Neutrophil (primary cell): ENCODE data around the gene ANKH.

Source experiments
- H3K27ac ChIP-seq: fragments of 200-600 bp; sonication (generic); 2 replicates; pipeline ENCODE4 v1.5.1; 2016; ENCODE audit warnings: mild to moderate bottlenecking, moderate library complexity
- H3K27me3 ChIP-seq: fragments of 200-600 bp; sonication (generic); 2 replicates; pipeline ENCODE4 v1.6.0; 2016; ENCODE audit warnings: mild to moderate bottlenecking
- H3K36me3 ChIP-seq: fragments of 200-600 bp; sonication (generic); 2 replicates; pipeline ENCODE4 v1.5.1; 2017
- H3K4me1 ChIP-seq, 2 experiments: fragments of 200-600 bp in 1 of 2; sonication (generic) in 1 of 2; 1 replicate in 1 of 2; 2 replicates in 1 of 2; pipeline versions ENCODE4 v1.5.1 to v1.6.1; 2013 to 2016; ENCODE audit warnings: low read depth in 1 of 2, low read length in 1 of 2, mild to moderate bottlenecking in 1 of 2, moderate library complexity in 1 of 2; ENCODE audit not compliant: control insufficient read depth in 1 of 2, insufficient read depth in 1 of 2
- H3K4me3 ChIP-seq, 2 experiments: fragments of 200-600 bp in 1 of 2; sonication (generic) in 1 of 2; 1 replicate in 1 of 2; 2 replicates in 1 of 2; pipeline ENCODE4 v1.5.1; 2013 to 2016; ENCODE audit warnings: low read depth in 1 of 2, low read length in 1 of 2, mild to moderate bottlenecking in 1 of 2, moderate library complexity in 1 of 2
- H3K9me3 ChIP-seq: fragments of 200-600 bp; sonication (generic); 2 replicates; pipeline ENCODE4 v1.5.1; 2016
- CTCF ChIP-seq: fragments of 200-600 bp; sonication (generic); IDR thresholded peaks from 2 replicates; pipeline ENCODE4 v1.5.1; 2016; ENCODE audit warnings: antibody characterized with exemption

The ANKH gene

DNA sequence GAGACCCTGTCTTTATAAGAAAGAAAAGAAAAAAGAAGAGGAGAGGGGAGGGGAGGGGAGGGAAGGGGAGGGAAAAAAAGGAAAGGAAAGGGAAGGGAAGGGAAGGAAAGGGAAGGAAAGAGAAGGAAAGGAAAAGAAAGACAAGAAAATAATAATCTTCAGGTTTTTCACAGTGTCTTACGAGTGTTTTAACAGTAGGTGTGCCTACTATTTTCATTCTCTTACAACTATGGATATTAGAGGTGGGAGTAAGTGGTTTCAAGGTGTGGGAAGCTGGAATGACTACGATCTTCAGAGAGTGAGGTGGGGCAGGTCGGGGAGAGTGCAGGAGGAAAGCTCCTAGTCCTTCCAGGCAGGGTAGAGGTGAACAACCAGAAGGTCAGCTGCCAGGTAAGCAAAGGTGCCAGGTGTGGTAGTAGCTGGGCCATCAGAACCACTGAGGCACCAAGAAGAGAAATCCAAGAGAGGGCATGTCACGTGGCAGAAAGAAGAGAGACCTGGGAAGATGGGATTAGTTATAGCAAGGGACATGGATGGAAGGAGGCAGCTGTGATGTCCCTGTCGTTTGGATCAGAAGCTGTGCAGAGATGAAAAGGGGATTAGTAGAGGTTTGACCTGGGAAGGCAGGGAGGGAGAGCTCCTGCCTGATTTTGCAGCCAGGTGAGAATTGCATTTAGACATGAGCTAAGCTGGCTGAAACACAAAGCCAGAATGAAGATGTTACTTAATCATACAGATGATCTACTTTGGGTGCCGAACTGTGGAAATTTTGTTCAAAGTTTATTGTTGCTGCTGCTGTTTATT lies 111.6 kb downstream of the ANKH start:
- H3K9me3 ChIP-seq: no peaks in the 10 kb centered on the region
- H3K27ac ChIP-seq: no peak overlapping the region
- H3K4me1 ChIP-seq: peaks cover 6 to 12% of the 10 kb centered on the region in 2 experiments
- no peak for TF ChIP-seq CTCF
- H3K36me3 ChIP-seq: no peaks in the 10 kb centered on the region
- no peak overlapping the region for H3K4me3 ChIP-seq
- H3K27me3 ChIP-seq: no peaks in the 10 kb centered on the region

- Histone ChIP-seq H3K27ac (peak overlapping the region; percentile 46), H3K36me3 (no peaks in the 10 kb centered on the region), H3K4me3 (no peak overlapping the region), H3K4me1 (peaks cover 6 to 12% of the 10 kb centered on the region in 2 experiments), H3K9me3 (no peaks in the 10 kb centered on the region), H3K27me3 (no peaks in the 10 kb centered on the region)
- no peak for TF ChIP-seq CTCF
Measured at GRCh38 chr5:14757850-14758249, 113.7 kb downstream of the ANKH start.

DNA sequence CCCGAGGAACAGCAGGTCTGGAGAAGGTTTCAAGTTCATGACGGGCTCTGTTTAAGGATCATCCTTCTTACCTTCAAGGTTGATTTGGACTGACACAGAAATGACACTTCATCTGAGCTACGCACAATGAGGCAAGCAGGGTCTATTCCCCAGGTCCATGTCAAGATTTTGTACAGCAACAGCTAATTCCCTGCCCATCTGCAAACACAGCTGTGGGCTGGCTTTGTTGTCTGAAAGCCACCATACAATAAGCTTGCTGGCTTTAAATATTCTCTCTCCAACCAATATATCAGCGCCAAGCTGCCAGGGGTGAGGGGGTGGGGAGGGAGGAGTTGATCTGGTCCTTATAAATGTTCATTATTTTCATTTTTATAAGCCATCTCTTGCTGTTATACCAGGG lies 115.1 kb downstream of the ANKH start:
- peaks cover 6 to 12% of the 10 kb centered on the region in 2 experiments for H3K4me1 ChIP-seq
- TF ChIP-seq CTCF: no peak
- H3K36me3 ChIP-seq: no peaks in the 10 kb centered on the region
- no peak overlapping the region for H3K4me3 ChIP-seq
- H3K9me3 ChIP-seq: no peaks in the 10 kb centered on the region
- no peak overlapping the region for H3K27ac ChIP-seq
- H3K27me3 ChIP-seq: no peaks in the 10 kb centered on the region

DNA sequence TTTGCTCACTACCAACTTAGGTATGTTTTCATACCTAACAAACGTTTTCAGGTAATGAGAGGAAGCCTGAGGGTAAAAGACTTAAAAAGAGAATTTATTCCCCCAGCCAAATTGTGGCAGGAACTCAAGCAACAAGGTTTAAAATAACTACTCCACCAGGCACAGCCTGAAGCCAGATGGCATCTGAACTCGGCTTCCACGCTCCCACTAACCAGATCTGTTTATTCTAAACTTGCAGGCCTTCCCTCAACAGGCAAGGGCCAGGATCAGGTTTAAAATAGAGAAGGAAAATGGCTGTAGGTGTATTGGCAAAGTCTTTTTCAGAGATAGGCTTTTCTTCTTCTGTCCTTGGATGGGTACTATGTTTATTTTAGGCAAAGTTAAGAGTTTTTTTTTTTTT lies 117.6 kb downstream of the ANKH start:
- Histone ChIP-seq H3K4me1 (peaks cover 6 to 12% of the 10 kb centered on the region in 2 experiments), H3K36me3 (no peaks in the 10 kb centered on the region)
- TF ChIP-seq CTCF: no peak

GRCh38 chr5:14753292-14753691 lies 118.3 kb downstream of the ANKH start:
- no peak for TF ChIP-seq CTCF
- H3K36me3 ChIP-seq: no peaks in the 10 kb centered on the region

More for the DNA sequence above, 117.6 kb downstream of the ANKH start:
- H3K27me3 ChIP-seq: no peaks in the 10 kb centered on the region
- H3K4me3 ChIP-seq: no peak overlapping the region
- H3K9me3 ChIP-seq: no peaks in the 10 kb centered on the region
- H3K27ac ChIP-seq: no peak overlapping the region

More at GRCh38 chr5:14753292-14753691, 118.3 kb downstream of the ANKH start:
- Histone ChIP-seq H3K4me3 (no peak overlapping the region), H3K27me3 (no peaks in the 10 kb centered on the region), H3K4me1 (peaks cover 6 to 9% of the 10 kb centered on the region in 2 experiments), H3K9me3 (no peaks in the 10 kb centered on the region), H3K27ac (no peak overlapping the region)
